A549 (cell line): ENCODE results near the gene XRCC2. TPM values are rescaled to one million over a fixed set of nuclear protein-coding genes. Genes with fewer than 3 reads are reported as not detected.

Experiments
- BHLHE40 ChIP-seq: IDR thresholded peaks from 2 replicates; pipeline ENCODE4 v1.6.1; 2012; ENCODE audit warnings: low read depth, low read length, inconsistent platforms
- CHD2 ChIP-seq: fragments of 150-350 bp; IDR thresholded peaks from 2 replicates; pipeline ENCODE4 v1.6.1; 2014; ENCODE audit warnings: low read length; ENCODE audit not compliant: partially characterized antibody
- CHD4 ChIP-seq: fragments of 200-600 bp; sonication (generic); IDR thresholded peaks from 2 replicates; pipeline ENCODE4 v1.6.1; 2016; ENCODE audit warnings: antibody characterized with exemption, mild to moderate bottlenecking, borderline replicate concordance
- ESRRA ChIP-seq: fragments of 150-350 bp; IDR thresholded peaks from 2 replicates; pipeline ENCODE4 v1.6.1; 2014; ENCODE audit warnings: mild to moderate bottlenecking, low read length, borderline replicate concordance
- FOXS1 ChIP-seq: fragments of 250-450 bp; sonication (Bioruptor Pico); IDR thresholded peaks from 2 replicates; pipeline ENCODE4 v1.5.0; 2020; ENCODE audit warnings: mild to moderate bottlenecking, moderate library complexity
- HEYL ChIP-seq: fragments of 250-450 bp; sonication (Bioruptor Pico); IDR thresholded peaks from 2 replicates; pipeline ENCODE4 v1.8.0; 2021; ENCODE audit warnings: mild to moderate bottlenecking, moderate library complexity
- HOXB13 ChIP-seq: fragments of 250-450 bp; sonication (Bioruptor Pico); IDR thresholded peaks from 2 replicates; pipeline ENCODE4 v1.5.0; 2020; ENCODE audit warnings: low read depth, mild to moderate bottlenecking, moderate library complexity
- HOXB5 ChIP-seq: fragments of 250-450 bp; sonication (Bioruptor Pico); IDR thresholded peaks from 2 replicates; pipeline ENCODE4 v1.5.0; 2020; ENCODE audit warnings: mild to moderate bottlenecking, moderate library complexity
- JUNB ChIP-seq: fragments of >200 bp; sonication (Bioruptor Twin); formaldehyde crosslinking; IDR thresholded peaks from 2 replicates; pipeline ENCODE4 v1.6.1; 2016
- KDM5A ChIP-seq: fragments of 200-600 bp; sonication (generic); IDR thresholded peaks from 2 replicates; pipeline ENCODE4 v1.6.1; 2016; ENCODE audit warnings: antibody characterized with exemption, mild to moderate bottlenecking
- MAFK ChIP-seq: fragments of 450-650 bp; IDR thresholded peaks from 2 replicates; pipeline ENCODE4 v1.6.1; 2014; ENCODE audit not compliant: partially characterized antibody
- MAZ ChIP-seq: fragments of 150-350 bp; IDR thresholded peaks from 2 replicates; pipeline ENCODE4 v1.6.1; 2014; ENCODE audit warnings: antibody characterized with exemption, low read depth, low read length, borderline replicate concordance
- MYC ChIP-seq: IDR thresholded peaks from 2 replicates; pipeline ENCODE4 v1.6.1; 2012; ENCODE audit warnings: mild to moderate bottlenecking, inconsistent platforms, low read length, improper control_type of control experiment, borderline replicate concordance
- NR3C1 ChIP-seq: fragments of >200 bp; sonication (Bioruptor Twin); formaldehyde crosslinking; IDR thresholded peaks from 3 replicates; pipeline ENCODE4 v1.6.1; 2017
- PHF8 ChIP-seq: fragments of 200-600 bp; sonication (generic); IDR thresholded peaks from 2 replicates; pipeline ENCODE4 v1.6.1; 2016; ENCODE audit warnings: low read depth, mild to moderate bottlenecking, antibody characterized with exemption, moderate library complexity, borderline replicate concordance
- POLR2A ChIP-seq: IDR thresholded peaks from 2 replicates; pipeline ENCODE4 v1.6.1; 2012; ENCODE audit warnings: mild to moderate bottlenecking, low read length
- POLR2AphosphoS2 ChIP-seq: conservative IDR thresholded peaks from 2 replicates; pipeline ENCODE4 v1.6.1; 2012; ENCODE audit warnings: low read length, improper control_type of control experiment, inconsistent platforms
- RFX5 ChIP-seq: fragments of 450-650 bp; IDR thresholded peaks from 2 replicates; pipeline ENCODE4 v1.7.1; 2014; ENCODE audit warnings: antibody characterized with exemption, mild to moderate bottlenecking, moderate library complexity
- RNF2 ChIP-seq: fragments of 200-600 bp; sonication (generic); IDR thresholded peaks from 2 replicates; pipeline ENCODE4 v1.6.1; 2016; ENCODE audit warnings: low read depth, mild to moderate bottlenecking, antibody characterized with exemption, moderate library complexity, borderline replicate concordance
- SREBF2 ChIP-seq: fragments of 450-650 bp; IDR thresholded peaks from 2 replicates; pipeline ENCODE4 v1.6.1; 2014; ENCODE audit warnings: mild to moderate bottlenecking, moderate library complexity
- TP53 ChIP-seq: fragments of 250-450 bp; sonication (Bioruptor Pico); IDR thresholded peaks from 2 replicates; pipeline ENCODE4 v1.5.0; 2021; ENCODE audit warnings: mild to moderate bottlenecking, moderate library complexity
- ZC3H11A ChIP-seq: fragments of 450-650 bp; IDR thresholded peaks from 2 replicates; pipeline ENCODE4 v1.6.1; 2014; ENCODE audit warnings: antibody characterized with exemption, mild to moderate bottlenecking
- ZNF302 ChIP-seq: fragments of 250-450 bp; sonication (Bioruptor Pico); IDR thresholded peaks from 2 replicates; pipeline ENCODE4 v1.9.0; 2021; ENCODE audit warnings: inconsistent platforms, mild to moderate bottlenecking, moderate library complexity
- polyA plus RNA-seq, 4 experiments: library from polyadenylated mRNA; depleted of rRNA in 3 of 4; stranded (reverse); fragments of >200 nt; fragmentation: RNase III in 1 of 4; extraction: RNeasy Plus Mini Kit Qiagen cat#74134 plus additional on column Dnase treatment in 1 of 4; gene quantifications; 2 replicates in 3 of 4; 3 replicates in 1 of 4; pipeline ENCODE4 v1.2.3, GENCODE V29; 2011 to 2017
- TF ChIP-seq, protein P1 (sequence below): fragments of >200 bp; sonication (Bioruptor Twin); formaldehyde crosslinking; IDR thresholded peaks from 3 replicates; pipeline ENCODE4 v1.5.1; 2016
- TF ChIP-seq, protein P2 (sequence below): fragments of 450-650 bp; IDR thresholded peaks from 2 replicates; pipeline ENCODE4 v1.6.1; 2014; ENCODE audit warnings: antibody characterized with exemption
- TF ChIP-seq, protein P3 (sequence below): IDR thresholded peaks from 2 replicates; pipeline ENCODE4 v1.6.1; 2012
- TF ChIP-seq, protein P4 (sequence below): IDR thresholded peaks from 2 replicates; pipeline ENCODE4 v1.6.1; 2012
- TF ChIP-seq, protein P5 (sequence below): fragments of >200 bp; sonication (Bioruptor Twin); formaldehyde crosslinking; IDR thresholded peaks from 2 replicates; pipeline ENCODE4 v1.6.1; 2016

The XRCC2 gene
- polyA plus RNA-seq, 2 of the 4 experiments (the other 2 are of a cell fraction): 12.3 to 13.1 TPM

DNA sequence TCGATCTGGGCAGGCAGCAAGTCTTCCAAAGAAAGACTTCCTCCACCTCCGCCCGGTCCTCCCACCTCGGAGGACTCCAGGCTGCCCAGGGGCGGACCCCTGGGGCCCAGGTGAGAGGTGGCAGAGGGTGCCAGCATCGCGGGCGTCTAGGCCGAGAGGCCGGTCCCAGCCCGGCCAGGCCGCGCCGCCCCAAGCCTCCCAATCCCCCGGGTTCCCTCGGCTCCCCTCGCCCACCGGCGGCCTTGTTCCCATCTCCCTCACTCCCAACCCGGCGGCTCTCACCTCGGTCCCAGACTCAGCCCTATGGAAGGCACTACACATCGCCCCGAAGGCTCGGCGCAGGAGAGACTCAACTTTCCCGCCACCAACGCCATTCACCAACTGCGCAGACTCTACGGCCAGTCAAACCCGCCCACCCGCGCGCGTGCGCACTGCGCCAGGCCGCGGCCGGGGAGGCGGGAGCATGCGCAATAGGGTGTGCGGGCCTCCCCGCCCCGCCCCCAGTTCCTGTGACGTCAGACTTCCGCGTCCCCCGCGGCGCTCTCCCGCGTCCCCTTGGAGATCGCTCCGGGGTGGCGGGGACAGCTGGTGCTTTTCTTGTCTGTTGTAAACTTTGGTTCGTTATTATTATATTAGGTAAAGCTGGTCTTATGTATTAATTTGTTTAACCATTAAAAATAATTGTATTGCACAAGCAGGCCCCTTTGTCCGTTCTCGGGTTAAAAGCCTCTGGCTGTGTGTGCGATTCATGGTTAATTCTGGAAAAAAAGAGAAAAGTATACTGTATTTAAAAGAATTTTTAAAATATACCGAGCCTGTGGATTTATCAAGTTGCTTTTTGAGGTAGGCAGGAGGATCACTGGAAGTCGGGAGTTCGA is at the start of gene XRCC2 (continued):
- TF ChIP-seq PHF8: peak; percentile 79
- TF ChIP-seq KDM5A: peak; percentile 87
- no peak for TF ChIP-seq HEYL (CRISPR knock-in tag)
- peak; percentile 79; the same call in 1 of the 2 replicates for TF ChIP-seq MAZ
- TF ChIP-seq SREBF2: no peak
- TF ChIP-seq HOXB5: 0 out of 2 replicates have a peak, but pooled peaks have one; percentile 30
- TF ChIP-seq ZNF302 (CRISPR knock-in tag): no peak
- TF ChIP-seq, protein P1, sequence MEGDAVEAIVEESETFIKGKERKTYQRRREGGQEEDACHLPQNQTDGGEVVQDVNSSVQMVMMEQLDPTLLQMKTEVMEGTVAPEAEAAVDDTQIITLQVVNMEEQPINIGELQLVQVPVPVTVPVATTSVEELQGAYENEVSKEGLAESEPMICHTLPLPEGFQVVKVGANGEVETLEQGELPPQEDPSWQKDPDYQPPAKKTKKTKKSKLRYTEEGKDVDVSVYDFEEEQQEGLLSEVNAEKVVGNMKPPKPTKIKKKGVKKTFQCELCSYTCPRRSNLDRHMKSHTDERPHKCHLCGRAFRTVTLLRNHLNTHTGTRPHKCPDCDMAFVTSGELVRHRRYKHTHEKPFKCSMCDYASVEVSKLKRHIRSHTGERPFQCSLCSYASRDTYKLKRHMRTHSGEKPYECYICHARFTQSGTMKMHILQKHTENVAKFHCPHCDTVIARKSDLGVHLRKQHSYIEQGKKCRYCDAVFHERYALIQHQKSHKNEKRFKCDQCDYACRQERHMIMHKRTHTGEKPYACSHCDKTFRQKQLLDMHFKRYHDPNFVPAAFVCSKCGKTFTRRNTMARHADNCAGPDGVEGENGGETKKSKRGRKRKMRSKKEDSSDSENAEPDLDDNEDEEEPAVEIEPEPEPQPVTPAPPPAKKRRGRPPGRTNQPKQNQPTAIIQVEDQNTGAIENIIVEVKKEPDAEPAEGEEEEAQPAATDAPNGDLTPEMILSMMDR: no peak
- no peak for TF ChIP-seq HOXB13
- peak; percentile 87 for TF ChIP-seq POLR2A
- TF ChIP-seq FOXS1 (CRISPR knock-in tag): no peak
- no peak for TF ChIP-seq MAFK
- TF ChIP-seq BHLHE40: no peak
- TF ChIP-seq, protein P2, sequence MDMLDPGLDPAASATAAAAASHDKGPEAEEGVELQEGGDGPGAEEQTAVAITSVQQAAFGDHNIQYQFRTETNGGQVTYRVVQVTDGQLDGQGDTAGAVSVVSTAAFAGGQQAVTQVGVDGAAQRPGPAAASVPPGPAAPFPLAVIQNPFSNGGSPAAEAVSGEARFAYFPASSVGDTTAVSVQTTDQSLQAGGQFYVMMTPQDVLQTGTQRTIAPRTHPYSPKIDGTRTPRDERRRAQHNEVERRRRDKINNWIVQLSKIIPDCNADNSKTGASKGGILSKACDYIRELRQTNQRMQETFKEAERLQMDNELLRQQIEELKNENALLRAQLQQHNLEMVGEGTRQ: no peak
- no peak for TF ChIP-seq RNF2
- TF ChIP-seq MYC: no peak
- TF ChIP-seq CHD2: no peak
- TF ChIP-seq, protein P3, sequence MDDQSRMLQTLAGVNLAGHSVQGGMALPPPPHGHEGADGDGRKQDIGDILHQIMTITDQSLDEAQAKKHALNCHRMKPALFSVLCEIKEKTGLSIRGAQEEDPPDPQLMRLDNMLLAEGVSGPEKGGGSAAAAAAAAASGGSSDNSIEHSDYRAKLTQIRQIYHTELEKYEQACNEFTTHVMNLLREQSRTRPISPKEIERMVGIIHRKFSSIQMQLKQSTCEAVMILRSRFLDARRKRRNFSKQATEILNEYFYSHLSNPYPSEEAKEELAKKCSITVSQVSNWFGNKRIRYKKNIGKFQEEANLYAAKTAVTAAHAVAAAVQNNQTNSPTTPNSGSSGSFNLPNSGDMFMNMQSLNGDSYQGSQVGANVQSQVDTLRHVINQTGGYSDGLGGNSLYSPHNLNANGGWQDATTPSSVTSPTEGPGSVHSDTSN: no peak
- no peak for TF ChIP-seq TP53 (CRISPR knock-in tag)
- TF ChIP-seq NR3C1: no peak
- TF ChIP-seq, protein P4, sequence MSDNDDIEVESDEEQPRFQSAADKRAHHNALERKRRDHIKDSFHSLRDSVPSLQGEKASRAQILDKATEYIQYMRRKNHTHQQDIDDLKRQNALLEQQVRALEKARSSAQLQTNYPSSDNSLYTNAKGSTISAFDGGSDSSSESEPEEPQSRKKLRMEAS: peak; percentile 91
- no peak for TF ChIP-seq ESRRA
- TF ChIP-seq, protein P5, sequence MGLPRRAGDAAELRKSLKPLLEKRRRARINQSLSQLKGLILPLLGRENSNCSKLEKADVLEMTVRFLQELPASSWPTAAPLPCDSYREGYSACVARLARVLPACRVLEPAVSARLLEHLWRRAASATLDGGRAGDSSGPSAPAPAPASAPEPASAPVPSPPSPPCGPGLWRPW: no peak
- TF ChIP-seq RFX5: no peak
- no peak for TF ChIP-seq ZC3H11A
- no peak; the same call in 1 of the 2 replicates for TF ChIP-seq CHD4
- no peak for TF ChIP-seq POLR2AphosphoS2
- no peak for TF ChIP-seq JUNB
